ENCODE measurements around the gene ERC2.

- TF ChIP-seq CTCF (IDR thresholded peaks at IDR 0.05) (no peak), POLR2AphosphoS5 (IDR thresholded peaks at IDR 0.05) (no peak), POLR2A (IDR thresholded peaks at IDR 0.05) (no peak)
Observed at GRCh38 chr3:55795296-55795695, 673.0 kb downstream of the ERC2 start.

Measured in breast epithelium (tissue), 3 donors.